ENCODE results near the gene RIPOR3. TPM values are rescaled to one million over a fixed set of nuclear protein-coding genes. Genes with fewer than 3 reads are reported as not detected.

The RIPOR3 gene
- total RNA-seq, 1 experiment from 2014 or later = 0.46 TPM

- Histone ChIP-seq H2BK5ac (ENCODE audit: insufficient read length, low read length) (no peak overlapping the region), H3K9ac (ENCODE audit: extremely low read depth, insufficient read length, low read length) (no peak overlapping the region), H3K27ac (ENCODE audit: insufficient read length, low read depth, low read length) (no peak overlapping the region), H3K9me3 (ENCODE audit: control insufficient read depth, low read depth, low read length) (no peaks in the 10 kb centered on the region), H3K23me2 (ENCODE audit: insufficient read length, low read depth, low read length, poor library complexity, severe bottlenecking) (no peaks in the 10 kb centered on the region), H2AFZ (ENCODE audit: low read length) (no peak overlapping the region), H3K27me3 (ENCODE audit: insufficient read depth, low read length) (no peaks in the 10 kb centered on the region), H3K23ac (ENCODE audit: insufficient read length, low read depth, low read length) (no peak overlapping the region), H2BK12ac (ENCODE audit: insufficient read length, low read depth, low read length) (no peak overlapping the region), H4K8ac (replicated peaks; ENCODE audit: insufficient read length, low read depth, low read length) (no peak overlapping the region), H3K79me1 (ENCODE audit: insufficient read depth, low read depth, low read length, poor library complexity, severe bottlenecking) (no peaks in the 10 kb centered on the region), H3K4me1 (ENCODE audit: insufficient read depth, low read length) (no peaks in the 10 kb centered on the region), H3K14ac (ENCODE audit: insufficient read depth, low read length) (no peak overlapping the region), H3T11ph (ENCODE audit: low read length) (no peak overlapping the region), H3K56ac (ENCODE audit: insufficient read length, low read depth, low read length) (no peak overlapping the region), H2AK5ac (ENCODE audit: insufficient read length, low read length) (no peak overlapping the region), H3K4ac (ENCODE audit: low read depth, low read length) (no peak overlapping the region), H4K20me1 (ENCODE audit: control insufficient read depth, insufficient read depth, insufficient read length) (no peaks in the 10 kb centered on the region), H4K91ac (ENCODE audit: insufficient read length, low read depth, low read length) (no peak overlapping the region), H4K5ac (ENCODE audit: insufficient read length, low read depth, low read length) (no peak overlapping the region), H2BK120ac (ENCODE audit: low read depth, low read length, poor library complexity, severe bottlenecking) (no peak overlapping the region), H3K4me2 (ENCODE audit: insufficient read depth, insufficient read length, low read length) (no peak overlapping the region), H2BK20ac (ENCODE audit: low read depth, low read length, poor library complexity, severe bottlenecking) (no peak overlapping the region), H2BK15ac (ENCODE audit: low read depth, low read length) (no peak overlapping the region), H3K79me2 (ENCODE audit: insufficient read depth, low read length) (no peaks in the 10 kb centered on the region), H3K18ac (ENCODE audit: insufficient read length, low read depth, low read length) (no peak overlapping the region)
- DNase-seq = no peak
- peaks cover 11 to 25% of the 10 kb centered on the region in 2 experiments for H3K4me1 Mint-ChIP-seq
- no CpG with 5 or more reads among the region's 4 CpGs for WGBS (ENCODE audit: extremely low coverage, insufficient read length, low lambda C conversion rate)
- no peak overlapping the region for H3K27ac Mint-ChIP-seq
- TF ChIP-seq, protein P1, sequence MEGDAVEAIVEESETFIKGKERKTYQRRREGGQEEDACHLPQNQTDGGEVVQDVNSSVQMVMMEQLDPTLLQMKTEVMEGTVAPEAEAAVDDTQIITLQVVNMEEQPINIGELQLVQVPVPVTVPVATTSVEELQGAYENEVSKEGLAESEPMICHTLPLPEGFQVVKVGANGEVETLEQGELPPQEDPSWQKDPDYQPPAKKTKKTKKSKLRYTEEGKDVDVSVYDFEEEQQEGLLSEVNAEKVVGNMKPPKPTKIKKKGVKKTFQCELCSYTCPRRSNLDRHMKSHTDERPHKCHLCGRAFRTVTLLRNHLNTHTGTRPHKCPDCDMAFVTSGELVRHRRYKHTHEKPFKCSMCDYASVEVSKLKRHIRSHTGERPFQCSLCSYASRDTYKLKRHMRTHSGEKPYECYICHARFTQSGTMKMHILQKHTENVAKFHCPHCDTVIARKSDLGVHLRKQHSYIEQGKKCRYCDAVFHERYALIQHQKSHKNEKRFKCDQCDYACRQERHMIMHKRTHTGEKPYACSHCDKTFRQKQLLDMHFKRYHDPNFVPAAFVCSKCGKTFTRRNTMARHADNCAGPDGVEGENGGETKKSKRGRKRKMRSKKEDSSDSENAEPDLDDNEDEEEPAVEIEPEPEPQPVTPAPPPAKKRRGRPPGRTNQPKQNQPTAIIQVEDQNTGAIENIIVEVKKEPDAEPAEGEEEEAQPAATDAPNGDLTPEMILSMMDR (conservative IDR thresholded peaks at IDR 0.05) = no peak
- no peak overlapping the region for H3K4me3 Mint-ChIP-seq
- no peaks in the 10 kb centered on the region for H3K9me3 Mint-ChIP-seq
- no peaks in the 10 kb centered on the region; the same call in 1 of the 2 replicates for H3K27me3 Mint-ChIP-seq (ENCODE audit: low read depth)
- H3K36me3 Mint-ChIP-seq (ENCODE audit: insufficient read depth in 1 of 3, low read depth in 3 of 3) = no peaks in the 10 kb centered on the region; a peak in 1 of 7 replicates
Observed at GRCh38 chr20:50668798-50669197, 22.5 kb downstream of the RIPOR3 start.
